ENCODE results near the gene CDH23.

Gene CDH23

GRCh38 chr10:71528371-71529206 lies 131.9 kb downstream of the CDH23 start:
- H3K9me3 ChIP-seq (ENCODE audit: control insufficient read depth in 1 of 2, low read length in 2 of 2) = no peaks in the 10 kb centered on the region
- no peak overlapping the region for H3K27ac ChIP-seq (ENCODE audit: low read depth, low read length)
- H3K4me1 ChIP-seq (ENCODE audit: control insufficient read depth in 1 of 2, insufficient read depth in 2 of 2, low read length in 2 of 2) = no peaks in the 10 kb centered on the region
- H3K4me3 ChIP-seq (ENCODE audit: low read depth in 1 of 2, low read length in 2 of 2) = no peak overlapping the region
- no peaks in the 10 kb centered on the region for H3K36me3 ChIP-seq (ENCODE audit: control insufficient read depth in 1 of 2, insufficient read depth in 2 of 2, low read length in 2 of 2)
- no peak overlapping the region for H3K9ac ChIP-seq (ENCODE audit: low read depth in 1 of 2, low read length in 2 of 2)
- no peaks in the 10 kb centered on the region for H3K27me3 ChIP-seq (ENCODE audit: control insufficient read depth in 1 of 2, insufficient read depth in 2 of 2, low read length in 2 of 2)

GRCh38 chr10:71529207-71529827 lies 132.6 kb downstream of the CDH23 start:
- Histone ChIP-seq H3K4me1 (ENCODE audit: control insufficient read depth in 1 of 2, insufficient read depth in 2 of 2, low read length in 2 of 2) (no peaks in the 10 kb centered on the region), H3K9ac (ENCODE audit: low read depth in 1 of 2, low read length in 2 of 2) (no peak overlapping the region), H3K9me3 (ENCODE audit: control insufficient read depth in 1 of 2, low read length in 2 of 2) (no peaks in the 10 kb centered on the region), H3K27me3 (ENCODE audit: control insufficient read depth in 1 of 2, insufficient read depth in 2 of 2, low read length in 2 of 2) (no peaks in the 10 kb centered on the region), H3K27ac (ENCODE audit: low read depth, low read length) (no peak overlapping the region), H3K4me3 (ENCODE audit: low read depth in 1 of 2, low read length in 2 of 2) (no peak overlapping the region), H3K36me3 (ENCODE audit: control insufficient read depth in 1 of 2, insufficient read depth in 2 of 2, low read length in 2 of 2) (no peaks in the 10 kb centered on the region)

- no peak overlapping the region for H3K27ac ChIP-seq (ENCODE audit: low read depth, low read length)
- H3K9ac ChIP-seq (ENCODE audit: low read depth in 1 of 2, low read length in 2 of 2) = no peak overlapping the region
- no peaks in the 10 kb centered on the region for H3K4me1 ChIP-seq (ENCODE audit: control insufficient read depth in 1 of 2, insufficient read depth in 2 of 2, low read length in 2 of 2)
- no peaks in the 10 kb centered on the region for H3K27me3 ChIP-seq (ENCODE audit: control insufficient read depth in 1 of 2, insufficient read depth in 2 of 2, low read length in 2 of 2)
- H3K36me3 ChIP-seq (ENCODE audit: control insufficient read depth in 1 of 2, insufficient read depth in 2 of 2, low read length in 2 of 2) = no peaks in the 10 kb centered on the region
- H3K9me3 ChIP-seq (ENCODE audit: control insufficient read depth in 1 of 2, low read length in 2 of 2) = no peaks in the 10 kb centered on the region
- H3K4me3 ChIP-seq (ENCODE audit: low read depth in 1 of 2, low read length in 2 of 2) = no peak overlapping the region
Measured at GRCh38 chr10:71530781-71531180, 134.1 kb downstream of the CDH23 start.

GRCh38 chr10:71531485-71532446 lies 135.0 kb downstream of the CDH23 start:
- no peaks in the 10 kb centered on the region for H3K4me1 ChIP-seq (ENCODE audit: control insufficient read depth in 1 of 2, insufficient read depth in 2 of 2, low read length in 2 of 2)
- H3K9me3 ChIP-seq (ENCODE audit: control insufficient read depth in 1 of 2, low read length in 2 of 2) = no peaks in the 10 kb centered on the region
- H3K36me3 ChIP-seq (ENCODE audit: control insufficient read depth in 1 of 2, insufficient read depth in 2 of 2, low read length in 2 of 2) = no peaks in the 10 kb centered on the region
- no peak overlapping the region for H3K4me3 ChIP-seq (ENCODE audit: low read depth in 1 of 2, low read length in 2 of 2)
- H3K27ac ChIP-seq (ENCODE audit: low read depth, low read length) = no peak overlapping the region
- no peak overlapping the region for H3K9ac ChIP-seq (ENCODE audit: low read depth in 1 of 2, low read length in 2 of 2)
- no peaks in the 10 kb centered on the region for H3K27me3 ChIP-seq (ENCODE audit: control insufficient read depth in 1 of 2, insufficient read depth in 2 of 2, low read length in 2 of 2)

- no peaks in the 10 kb centered on the region for H3K36me3 ChIP-seq (ENCODE audit: control insufficient read depth in 1 of 2, insufficient read depth in 2 of 2, low read length in 2 of 2)
- H3K9me3 ChIP-seq (ENCODE audit: control insufficient read depth in 1 of 2, low read length in 2 of 2) = no peaks in the 10 kb centered on the region
- no peaks in the 10 kb centered on the region for H3K27me3 ChIP-seq (ENCODE audit: control insufficient read depth in 1 of 2, insufficient read depth in 2 of 2, low read length in 2 of 2)
- no peaks in the 10 kb centered on the region for H3K4me1 ChIP-seq (ENCODE audit: control insufficient read depth in 1 of 2, insufficient read depth in 2 of 2, low read length in 2 of 2)
- no peak overlapping the region for H3K4me3 ChIP-seq (ENCODE audit: low read depth in 1 of 2, low read length in 2 of 2)
- H3K27ac ChIP-seq (ENCODE audit: low read depth, low read length) = no peak overlapping the region
- no peak overlapping the region for H3K9ac ChIP-seq (ENCODE audit: low read depth in 1 of 2, low read length in 2 of 2)
Measured at GRCh38 chr10:71532878-71533277, 136.2 kb downstream of the CDH23 start.

GRCh38 chr10:71533936-71534335 lies 137.2 kb downstream of the CDH23 start:
- H3K36me3 ChIP-seq (ENCODE audit: control insufficient read depth in 1 of 2, insufficient read depth in 2 of 2, low read length in 2 of 2) = no peaks in the 10 kb centered on the region
- no peak overlapping the region for H3K9ac ChIP-seq (ENCODE audit: low read depth in 1 of 2, low read length in 2 of 2)
- H3K27me3 ChIP-seq (ENCODE audit: control insufficient read depth in 1 of 2, insufficient read depth in 2 of 2, low read length in 2 of 2) = no peaks in the 10 kb centered on the region
- no peaks in the 10 kb centered on the region for H3K9me3 ChIP-seq (ENCODE audit: control insufficient read depth in 1 of 2, low read length in 2 of 2)
- H3K4me3 ChIP-seq (ENCODE audit: low read depth in 1 of 2, low read length in 2 of 2) = no peak overlapping the region
- no peaks in the 10 kb centered on the region for H3K4me1 ChIP-seq (ENCODE audit: control insufficient read depth in 1 of 2, insufficient read depth in 2 of 2, low read length in 2 of 2)
- H3K27ac ChIP-seq (ENCODE audit: low read depth, low read length) = no peak overlapping the region

GRCh38 chr10:71534568-71535194 lies 138.0 kb downstream of the CDH23 start:
- no peak overlapping the region for H3K4me3 ChIP-seq (ENCODE audit: low read depth in 1 of 2, low read length in 2 of 2)
- H3K9ac ChIP-seq (ENCODE audit: low read depth in 1 of 2, low read length in 2 of 2) = no peak overlapping the region
- no peaks in the 10 kb centered on the region for H3K9me3 ChIP-seq (ENCODE audit: control insufficient read depth in 1 of 2, low read length in 2 of 2)
- no peaks in the 10 kb centered on the region for H3K4me1 ChIP-seq (ENCODE audit: control insufficient read depth in 1 of 2, insufficient read depth in 2 of 2, low read length in 2 of 2)
- H3K27ac ChIP-seq (ENCODE audit: low read depth, low read length) = no peak overlapping the region
- no peaks in the 10 kb centered on the region for H3K27me3 ChIP-seq (ENCODE audit: control insufficient read depth in 1 of 2, insufficient read depth in 2 of 2, low read length in 2 of 2)
- H3K36me3 ChIP-seq (ENCODE audit: control insufficient read depth in 1 of 2, insufficient read depth in 2 of 2, low read length in 2 of 2) = no peaks in the 10 kb centered on the region

GRCh38 chr10:71536332-71536731 lies 139.6 kb downstream of the CDH23 start:
- H3K27ac ChIP-seq (ENCODE audit: low read depth, low read length) = no peak overlapping the region
- H3K36me3 ChIP-seq (ENCODE audit: control insufficient read depth in 1 of 2, insufficient read depth in 2 of 2, low read length in 2 of 2) = no peaks in the 10 kb centered on the region
- no peaks in the 10 kb centered on the region for H3K9me3 ChIP-seq (ENCODE audit: control insufficient read depth in 1 of 2, low read length in 2 of 2)
- no peak overlapping the region for H3K9ac ChIP-seq (ENCODE audit: low read depth in 1 of 2, low read length in 2 of 2)
- H3K27me3 ChIP-seq (ENCODE audit: control insufficient read depth in 1 of 2, insufficient read depth in 2 of 2, low read length in 2 of 2) = no peaks in the 10 kb centered on the region
- no peaks in the 10 kb centered on the region for H3K4me1 ChIP-seq (ENCODE audit: control insufficient read depth in 1 of 2, insufficient read depth in 2 of 2, low read length in 2 of 2)
- H3K4me3 ChIP-seq (ENCODE audit: low read depth in 1 of 2, low read length in 2 of 2) = no peak overlapping the region

GRCh38 chr10:71537125-71537524 lies 140.4 kb downstream of the CDH23 start:
- H3K27ac ChIP-seq (ENCODE audit: low read depth, low read length) = no peak overlapping the region
- H3K9ac ChIP-seq (ENCODE audit: low read depth in 1 of 2, low read length in 2 of 2) = no peak overlapping the region
- H3K4me3 ChIP-seq (ENCODE audit: low read depth in 1 of 2, low read length in 2 of 2) = no peak overlapping the region
- no peaks in the 10 kb centered on the region for H3K4me1 ChIP-seq (ENCODE audit: control insufficient read depth in 1 of 2, insufficient read depth in 2 of 2, low read length in 2 of 2)
- H3K27me3 ChIP-seq (ENCODE audit: control insufficient read depth in 1 of 2, insufficient read depth in 2 of 2, low read length in 2 of 2) = no peaks in the 10 kb centered on the region
- H3K9me3 ChIP-seq (ENCODE audit: control insufficient read depth in 1 of 2, low read length in 2 of 2) = no peaks in the 10 kb centered on the region
- H3K36me3 ChIP-seq (ENCODE audit: control insufficient read depth in 1 of 2, insufficient read depth in 2 of 2, low read length in 2 of 2) = no peaks in the 10 kb centered on the region
